Left lung (tissue), 10 donors: ENCODE results near the gene PABPC3. TPM values are rescaled to one million over a fixed set of nuclear protein-coding genes. Genes with fewer than 3 reads are reported as not detected.

Experiments used
- ATAC-seq: fragments of 200-7000 bp; cut with Tn5 transposase; one replicate; pipeline ENCODE4 v1.9.1; 2020; ENCODE audit warnings: moderate library complexity
- DNase-seq, 4 donors: peaks; one replicate each; pipeline ENCODE4 v3.0.0-alpha.2; 2013 to 2020
- H3K27ac ChIP-seq, 2 donors: fragments of 200-600 bp; sonication (generic) in 1 of 2; one replicate each; pipeline versions ENCODE4 v1.5.0 to v1.8.0; 2020 to 2021
- H3K27me3 ChIP-seq, 2 donors: fragments of 200-600 bp; sonication (generic) in 1 of 2; one replicate each; pipeline versions ENCODE4 v1.5.0 to v1.8.0; 2020 to 2021
- H3K36me3 ChIP-seq, 2 donors: fragments of 200-600 bp; sonication (generic) in 1 of 2; one replicate each; pipeline versions ENCODE4 v1.5.0 to v1.8.0; 2020 to 2021
- H3K4me1 ChIP-seq, 2 donors: fragments of 200-600 bp; one replicate each; pipeline ENCODE4 v1.8.0; 2021
- H3K4me3 ChIP-seq, 2 donors: fragments of 200-600 bp; sonication (generic) in 1 of 2; one replicate each; pipeline versions ENCODE4 v1.5.0 to v1.8.0; 2020 to 2021; ENCODE audit warnings: mild to moderate bottlenecking in 1 of 2
- H3K9me3 ChIP-seq, 2 donors: fragments of 200-600 bp; sonication (generic) in 1 of 2; one replicate each; pipeline versions ENCODE4 v1.5.0 to v1.8.0; 2020 to 2021
- CTCF ChIP-seq, 2 donors: fragments of 200-600 bp; sonication (generic) in 1 of 2; IDR thresholded peaks; one replicate each; pipeline versions ENCODE4 v1.5.0 to v1.8.0; 2021; ENCODE audit warnings: antibody characterized with exemption in 2 of 2
- intact Hi-C, 2 donors: fragments of 100-400 bp; cut with DNase I; formaldehyde crosslinking; loops; one replicate each; pipeline versions ENCODE4 v1.11.2 to v1.14.2; 2022
- polyA plus RNA-seq, 6 donors: library from polyadenylated mRNA; unstranded; fragments of 120-200 nt; gene quantifications; one replicate each; pipeline ENCODE4 v1.2.1, GENCODE V29; 2013; ENCODE audit not compliant: insufficient read length in 6 of 6
- total RNA-seq, 2 donors: library from RNA; stranded (reverse); fragmentation: NEBNext Ultra II Directional; extraction: Animal tissue kit (Norgen Biotek cat#: 25700); gene quantifications; one replicate each; pipeline ENCODE4 v1.2.1, GENCODE V29; 2021
- donor health status: DM: no; HTN: yes; CAD: no.
- donor health status: DM: no; HTN: no; CAD: no.

Gene PABPC3
- total and polyA plus RNA-seq, 8 donors, result 0.13 to 2.0 (median 1.2) TPM

- ATAC-seq (no peak), DNase-seq (no peak)
- Histone ChIP-seq H3K4me3 (no peak overlapping the region), H3K27ac (no peak overlapping the region), H3K27me3 (peaks cover 0 to 6% of the 10 kb centered on the region in 2 donors), H3K36me3 (no peaks in the 10 kb centered on the region), H3K4me1 (no peaks in the 10 kb centered on the region), H3K9me3 (no peaks in the 10 kb centered on the region)
- intact Hi-C loops, result no loop called here
- no peak for TF ChIP-seq CTCF (IDR thresholded peaks at IDR 0.05)
These were observed 11.8 kb upstream of the PABPC3 start for GRCh38 chr13:25084096-25084495.

GRCh38 chr13:25085125-25085742 is 10.7 kb upstream of the PABPC3 start:
- Histone ChIP-seq H3K27ac (no peak overlapping the region), H3K27me3 (peaks cover 0 to 11% of the 10 kb centered on the region in 2 donors), H3K9me3 (no peaks in the 10 kb centered on the region), H3K4me1 (no peaks in the 10 kb centered on the region), H3K36me3 (no peaks in the 10 kb centered on the region), H3K4me3 (no peak overlapping the region)
- ATAC-seq (peak; percentile 40), DNase-seq (peak in 1 of 4 donors; percentile 17)
- intact Hi-C loops, result no loop called here
- TF ChIP-seq CTCF (IDR thresholded peaks at IDR 0.05), result peak; percentile 39 to 41

GRCh38 chr13:25088562-25089221 is 7.2 kb upstream of the PABPC3 start:
- intact Hi-C loops, result no loop called here
- Histone ChIP-seq H3K27me3 (peaks cover 0 to 17% of the 10 kb centered on the region in 2 donors), H3K4me1 (no peaks in the 10 kb centered on the region), H3K4me3 (no peak overlapping the region), H3K9me3 (no peaks in the 10 kb centered on the region), H3K27ac (no peak overlapping the region), H3K36me3 (no peaks in the 10 kb centered on the region)
- no peak for ATAC-seq
- no peak for TF ChIP-seq CTCF (IDR thresholded peaks at IDR 0.05)
- DNase-seq, result no peak

- H3K9me3 ChIP-seq, result no peaks in the 10 kb centered on the region
- no peaks in the 10 kb centered on the region for H3K36me3 ChIP-seq
- intact Hi-C loops, result no loop called here
- H3K4me1 ChIP-seq, result no peaks in the 10 kb centered on the region
- TF ChIP-seq CTCF (IDR thresholded peaks at IDR 0.05), result no peak
- H3K27me3 ChIP-seq, result peaks cover 18 to 57% of the 10 kb centered on the region in 2 donors
- ATAC-seq (no peak), DNase-seq (no peak)
- H3K4me3 ChIP-seq, result no peak overlapping the region
- no peak overlapping the region for H3K27ac ChIP-seq
These were observed 1.5 kb downstream of the PABPC3 start for GRCh38 chr13:25097426-25097825.

- no peak for TF ChIP-seq CTCF (IDR thresholded peaks at IDR 0.05)
- ATAC-seq (no peak), DNase-seq (no peak)
- intact Hi-C loops, result no loop called here
- H3K36me3 ChIP-seq, result no peaks in the 10 kb centered on the region
- H3K9me3 ChIP-seq, result no peaks in the 10 kb centered on the region
- H3K4me3 ChIP-seq, result no peak overlapping the region
- H3K4me1 ChIP-seq, result no peaks in the 10 kb centered on the region
- no peak overlapping the region for H3K27ac ChIP-seq
- H3K27me3 ChIP-seq, result peaks cover 0 to under 1% of the 10 kb centered on the region in 2 donors
These were observed 7.8 kb downstream of the PABPC3 start for GRCh38 chr13:25103711-25104110.
